Cardiac muscle cell (in vitro differentiated cells and primary cell): ENCODE results near the gene OPN4. TPM values are rescaled to one million over a fixed set of nuclear protein-coding genes. Genes with fewer than 3 reads are reported as not detected.

Experiments
- DNase-seq, 2 donors: peaks; one replicate each; pipeline versions ENCODE4 v3.0.0 to v3.0.0-alpha.2; 2010 to 2017; ENCODE audit warnings: low read depth in 1 of 2, low spot score in 1 of 2
- H3K27ac ChIP-seq: fragments of 200-600 bp; sonication (generic); 2 replicates; pipeline ENCODE4 v1.5.1; 2016
- H3K27me3 ChIP-seq: fragments of 200-600 bp; sonication (generic); 2 replicates; pipeline ENCODE4 v1.6.0; 2016; ENCODE audit warnings: control low read depth
- H3K36me3 ChIP-seq: fragments of 200-600 bp; sonication (generic); 2 replicates; pipeline ENCODE4 v1.5.1; 2016; ENCODE audit warnings: control low read depth
- H3K4me1 ChIP-seq: fragments of 200-600 bp; sonication (generic); 2 replicates; pipeline ENCODE4 v1.8.1; 2017; ENCODE audit warnings: low read depth, mild to moderate bottlenecking, mixed run types
- H3K4me3 ChIP-seq: fragments of 200-600 bp; sonication (generic); 2 replicates; pipeline ENCODE4 v1.5.1; 2016; ENCODE audit warnings: mild to moderate bottlenecking
- H3K9me3 ChIP-seq: fragments of 200-600 bp; sonication (generic); 2 replicates; pipeline ENCODE4 v1.5.1; 2017; ENCODE audit warnings: low read depth, mild to moderate bottlenecking, control low read depth
- CTCF ChIP-seq: IDR thresholded peaks from 2 replicates; pipeline ENCODE4 v1.5.1; 2012; ENCODE audit warnings: low read depth, mild to moderate bottlenecking, low read length
- polyA plus RNA-seq: library from polyadenylated mRNA; unstranded; fragments of >200 nt; fragmentation: Nextera tagmentation; extraction: Ambion mirVana; gene quantifications from 2 replicates; pipeline ENCODE4 v1.2.1, GENCODE V29; 2016
- total RNA-seq: library from RNA; depleted of rRNA; stranded (reverse); fragments of >200 nt; gene quantifications from 2 replicates; pipeline ENCODE4 v1.2.3, GENCODE V29; 2016

OPN4 gene
- total and polyA plus RNA-seq, 2 experiments from 2014 or later, result 0.18 TPM; not detected in 1

- no peaks in the 10 kb centered on the region for H3K9me3 ChIP-seq
- peaks cover 45% of the 10 kb centered on the region for H3K4me1 ChIP-seq
- H3K36me3 ChIP-seq, result no peaks in the 10 kb centered on the region
- no peak overlapping the region for H3K27ac ChIP-seq
- no peak for TF ChIP-seq CTCF
- DNase-seq, result no peak
- no peaks in the 10 kb centered on the region for H3K27me3 ChIP-seq
- H3K4me3 ChIP-seq, result no peak overlapping the region
Observed at GRCh38 chr10:86659161-86659691, 4.9 kb downstream of the OPN4 start.

- Histone ChIP-seq H3K4me1 (peaks cover 49% of the 10 kb centered on the region), H3K4me3 (no peak overlapping the region), H3K9me3 (no peaks in the 10 kb centered on the region), H3K27ac (peak overlapping the region; percentile 100), H3K27me3 (no peaks in the 10 kb centered on the region), H3K36me3 (no peaks in the 10 kb centered on the region)
- TF ChIP-seq CTCF, result no peak
- DNase-seq, result no peak
Observed at GRCh38 chr10:86659721-86660453, 5.5 kb downstream of the OPN4 start.

- Histone ChIP-seq H3K27ac (peak overlapping the region; percentile 100), H3K4me3 (no peak overlapping the region), H3K27me3 (no peaks in the 10 kb centered on the region), H3K36me3 (no peaks in the 10 kb centered on the region), H3K9me3 (no peaks in the 10 kb centered on the region), H3K4me1 (peaks cover 64% of the 10 kb centered on the region)
- TF ChIP-seq CTCF, result no peak
- DNase-seq, result peak; percentile 70 to 75
Observed at GRCh38 chr10:86661161-86662025, 7.0 kb downstream of the OPN4 start.

GRCh38 chr10:86662186-86663045 lies 8.1 kb downstream of the OPN4 start:
- peaks cover 74% of the 10 kb centered on the region for H3K4me1 ChIP-seq
- H3K27ac ChIP-seq, result peak overlapping the region; percentile 100
- DNase-seq, result no peak
- no peak overlapping the region for H3K4me3 ChIP-seq
- no peak for TF ChIP-seq CTCF
- no peaks in the 10 kb centered on the region for H3K27me3 ChIP-seq
- H3K9me3 ChIP-seq, result no peaks in the 10 kb centered on the region
- H3K36me3 ChIP-seq, result no peaks in the 10 kb centered on the region

GRCh38 chr10:86663046-86663345 lies 8.6 kb downstream of the OPN4 start:
- H3K27me3 ChIP-seq, result no peaks in the 10 kb centered on the region
- peaks cover 80% of the 10 kb centered on the region for H3K4me1 ChIP-seq
- H3K36me3 ChIP-seq, result no peaks in the 10 kb centered on the region
- H3K9me3 ChIP-seq, result no peaks in the 10 kb centered on the region
- DNase-seq, result no peak
- H3K27ac ChIP-seq, result peak overlapping the region; percentile 100
- no peak for TF ChIP-seq CTCF
- no peak overlapping the region for H3K4me3 ChIP-seq
